ENCODE measurements around the gene HMBS.

GRCh38 chr11:119084663-119085436 is at the start of gene HMBS:
- TF ChIP-seq, protein P1, sequence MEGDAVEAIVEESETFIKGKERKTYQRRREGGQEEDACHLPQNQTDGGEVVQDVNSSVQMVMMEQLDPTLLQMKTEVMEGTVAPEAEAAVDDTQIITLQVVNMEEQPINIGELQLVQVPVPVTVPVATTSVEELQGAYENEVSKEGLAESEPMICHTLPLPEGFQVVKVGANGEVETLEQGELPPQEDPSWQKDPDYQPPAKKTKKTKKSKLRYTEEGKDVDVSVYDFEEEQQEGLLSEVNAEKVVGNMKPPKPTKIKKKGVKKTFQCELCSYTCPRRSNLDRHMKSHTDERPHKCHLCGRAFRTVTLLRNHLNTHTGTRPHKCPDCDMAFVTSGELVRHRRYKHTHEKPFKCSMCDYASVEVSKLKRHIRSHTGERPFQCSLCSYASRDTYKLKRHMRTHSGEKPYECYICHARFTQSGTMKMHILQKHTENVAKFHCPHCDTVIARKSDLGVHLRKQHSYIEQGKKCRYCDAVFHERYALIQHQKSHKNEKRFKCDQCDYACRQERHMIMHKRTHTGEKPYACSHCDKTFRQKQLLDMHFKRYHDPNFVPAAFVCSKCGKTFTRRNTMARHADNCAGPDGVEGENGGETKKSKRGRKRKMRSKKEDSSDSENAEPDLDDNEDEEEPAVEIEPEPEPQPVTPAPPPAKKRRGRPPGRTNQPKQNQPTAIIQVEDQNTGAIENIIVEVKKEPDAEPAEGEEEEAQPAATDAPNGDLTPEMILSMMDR (IDR thresholded peaks at IDR 0.05), result peak in 1 of 6 experiments; percentile 6
- TF ChIP-seq POLR2A (IDR thresholded peaks at IDR 0.05), result peak in 2 of 4 donors; percentile 34 to 45
